ENCODE data around the gene CCNY.

- TF ChIP-seq CTCF (IDR thresholded peaks at IDR 0.05) (no peak), POLR2A (IDR thresholded peaks at IDR 0.05) (no peak), POLR2AphosphoS5 (IDR thresholded peaks at IDR 0.05) (peak in 2 of 3 donors; percentile 31 to 66), EP300 (IDR thresholded peaks at IDR 0.05) (no peak)
Observed at GRCh38 chr10:35421553-35422178, 85.4 kb downstream of the CCNY start.
